Liver (tissue), 9 donors: ENCODE data around the gene TAGLN. TPM values are rescaled to one million over a fixed set of nuclear protein-coding genes. Genes with fewer than 3 reads are reported as not detected.

Experiments used
- DNase-seq: peaks from one replicate; pipeline ENCODE4 v3.0.0-alpha.2; 2017; ENCODE audit warnings: low spot score
- H3K27ac ChIP-seq, 2 donors: one replicate each; pipeline ENCODE4 v1.7.0; 2013; ENCODE audit warnings: inconsistent platforms in 2 of 2, low read length in 2 of 2, control low read depth in 1 of 2, low read depth in 1 of 2, mild to moderate bottlenecking in 1 of 2
- H3K27me3 ChIP-seq, 4 donors: one replicate each; pipeline versions ENCODE4 v1.6.1 to v1.7.0; 2013; ENCODE audit warnings: low read length in 3 of 4, inconsistent platforms in 1 of 4, mild to moderate bottlenecking in 1 of 4, moderate library complexity in 1 of 4; ENCODE audit not compliant: control insufficient read depth in 4 of 4, insufficient read depth in 4 of 4
- H3K36me3 ChIP-seq, 4 donors: one replicate each; pipeline versions ENCODE4 v1.6.1 to v1.7.0; 2013; ENCODE audit warnings: low read length in 3 of 4, mild to moderate bottlenecking in 3 of 4, low read depth in 1 of 4, moderate library complexity in 1 of 4; ENCODE audit not compliant: control insufficient read depth in 4 of 4, insufficient read depth in 3 of 4
- H3K4me1 ChIP-seq, 4 donors: one replicate each; pipeline versions ENCODE4 v1.6.1 to v1.7.0; 2013; ENCODE audit warnings: low read length in 3 of 4, mild to moderate bottlenecking in 3 of 4, moderate library complexity in 1 of 4; ENCODE audit not compliant: control insufficient read depth in 4 of 4, insufficient read depth in 4 of 4
- H3K4me3 ChIP-seq, 3 donors: one replicate each; pipeline versions ENCODE4 v1.6.1 to v1.7.0; 2013; ENCODE audit warnings: low read length in 3 of 3, control low read depth in 1 of 3, low read depth in 1 of 3, mild to moderate bottlenecking in 1 of 3
- H3K9ac ChIP-seq, 2 donors: one replicate each; pipeline ENCODE4 v1.7.0; 2013; ENCODE audit warnings: low read length in 2 of 2, mild to moderate bottlenecking in 2 of 2, moderate library complexity in 2 of 2, control low read depth in 1 of 2, low read depth in 1 of 2
- H3K9me3 ChIP-seq, 4 donors: one replicate each; pipeline versions ENCODE4 v1.6.1 to v1.7.0; 2013; ENCODE audit warnings: low read length in 3 of 4; ENCODE audit not compliant: control insufficient read depth in 4 of 4
- EGR1 ChIP-seq, 2 donors: IDR thresholded peaks; 2 replicates each; pipeline ENCODE4 v1.6.1; 2016 to 2018; ENCODE audit warnings: antibody characterized with exemption in 2 of 2, low read depth in 2 of 2
- FOXA2 ChIP-seq: IDR thresholded peaks from 2 replicates; pipeline ENCODE4 v1.6.1; 2016; ENCODE audit warnings: antibody characterized with exemption
- GABPA ChIP-seq, 2 donors: IDR thresholded peaks in 1 of 2; conservative IDR thresholded peaks in 1 of 2; 2 replicates each; pipeline ENCODE4 v1.6.1; 2016; ENCODE audit warnings: antibody characterized with exemption in 2 of 2, mild to moderate bottlenecking in 1 of 2, moderate library complexity in 1 of 2
- HNF4A ChIP-seq, 2 donors: conservative IDR thresholded peaks; 2 replicates each; pipeline ENCODE4 v1.6.1; 2016; ENCODE audit warnings: antibody characterized with exemption in 2 of 2, mild to moderate bottlenecking in 2 of 2
- HNF4G ChIP-seq: IDR thresholded peaks from 2 replicates; pipeline ENCODE4 v1.6.1; 2016; ENCODE audit warnings: antibody characterized with exemption
- JUND ChIP-seq, 2 donors: IDR thresholded peaks; 2 replicates each; pipeline ENCODE4 v1.6.1; 2016; ENCODE audit warnings: antibody characterized with exemption in 2 of 2
- NR2F2 ChIP-seq: IDR thresholded peaks from 2 replicates; pipeline ENCODE4 v1.6.1; 2016; ENCODE audit warnings: antibody characterized with exemption
- RAD21 ChIP-seq, 2 donors: IDR thresholded peaks; 2 replicates each; pipeline ENCODE4 v1.6.1; 2016; ENCODE audit warnings: antibody characterized with exemption in 2 of 2, mild to moderate bottlenecking in 2 of 2
- RXRA ChIP-seq, 2 donors: IDR thresholded peaks; 2 replicates each; pipeline ENCODE4 v1.6.1; 2017 to 2018; ENCODE audit warnings: antibody characterized with exemption in 2 of 2, mild to moderate bottlenecking in 1 of 2
- SP1 ChIP-seq: IDR thresholded peaks from 2 replicates; pipeline ENCODE4 v1.6.1; 2018; ENCODE audit warnings: antibody characterized with exemption, mild to moderate bottlenecking
- TAF1 ChIP-seq: conservative IDR thresholded peaks from 2 replicates; pipeline ENCODE4 v1.6.1; 2016; ENCODE audit warnings: antibody characterized with exemption, mild to moderate bottlenecking
- YY1 ChIP-seq: IDR thresholded peaks from 2 replicates; pipeline ENCODE4 v1.6.1; 2016; ENCODE audit warnings: antibody characterized with exemption, mild to moderate bottlenecking
- WGBS: extraction: QIAGEN DNeasy Blood & Tissue Kit; methylation state at CpG from one replicate; pipeline ENCODE4 v1.1.7; 2013; 5-methylcytosine and 5-hydroxymethylcytosine counted together
- polyA plus RNA-seq, 2 donors: library from polyadenylated mRNA; stranded (reverse) in 1 of 2; unstranded in 1 of 2; fragments of 200-250 nt in 1 of 2; fragments of >200 nt in 1 of 2; fragmentation: Nextera tagmentation in 1 of 2; extraction: Ambion mirVana in 1 of 2; gene quantifications; one replicate each; pipeline versions ENCODE4 v1.2.1 to v1.2.3, GENCODE V29; 2013 to 2015
- total RNA-seq, 2 donors: library from RNA; depleted of rRNA; stranded (reverse); fragments of >200 nt; gene quantifications; one replicate each; pipeline ENCODE4 v1.2.3, GENCODE V29; 2014
- TF ChIP-seq, protein P1 (sequence below): IDR thresholded peaks from 2 replicates; pipeline ENCODE4 v1.6.1; 2016; ENCODE audit warnings: antibody characterized with exemption, mild to moderate bottlenecking
- TF ChIP-seq, protein P2 (sequence below): IDR thresholded peaks from 2 replicates; pipeline ENCODE4 v1.6.1; 2016; ENCODE audit warnings: antibody characterized with exemption
- TF ChIP-seq, protein P3 (sequence below): fragments of 150-350 bp; IDR thresholded peaks from 2 replicates; pipeline ENCODE4 v1.5.1; 2017; ENCODE audit warnings: improper control_type of control experiment, low read depth, low read length; ENCODE audit not compliant: missing input control
- donor health status: healthy.
- donor health status: healthy.
- donor health status: healthy.
- donor health status: healthy.
- donor health status: healthy.

TAGLN gene
- total and polyA plus RNA-seq, 4 donors: 7.4 to 309 (median 96.2) TPM

DNA sequence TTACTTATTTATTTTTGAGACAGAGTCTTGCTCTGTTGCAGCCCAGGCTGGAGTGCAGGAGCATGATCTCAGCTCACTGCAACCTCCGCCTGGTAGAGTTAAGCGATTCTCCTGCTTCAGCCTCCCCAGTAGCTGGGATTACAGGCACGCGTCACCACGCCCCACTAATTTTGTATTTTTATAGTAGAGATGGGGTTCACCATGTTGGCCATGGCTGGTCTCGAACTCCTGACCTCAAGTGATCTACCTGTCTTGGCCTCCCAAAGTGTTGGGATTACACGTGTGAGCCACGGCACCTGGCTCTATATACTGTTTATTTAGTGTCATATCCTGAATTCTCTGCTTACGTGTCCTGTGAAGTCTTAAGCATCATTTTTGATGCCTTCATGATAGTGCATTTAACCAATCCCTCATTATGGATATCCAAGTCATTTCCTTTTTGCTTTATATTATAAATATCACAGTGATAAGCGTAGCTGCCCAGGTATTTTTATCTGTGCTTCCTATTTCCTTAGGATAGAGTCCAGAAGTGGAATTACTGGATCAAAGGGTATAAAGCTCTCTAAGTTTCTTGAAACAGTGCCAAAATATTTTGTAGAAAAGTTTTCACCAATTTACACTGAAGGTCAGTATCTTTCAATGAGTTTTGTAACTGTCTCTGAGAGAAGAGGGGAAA, 21.5 kb upstream of the TAGLN start:
- Histone ChIP-seq H3K27ac (peak overlapping the region; percentile 74 to 85), H3K9ac (no peak overlapping the region), H3K4me1 (peaks cover 4 to 23% (median 18%) of the 10 kb centered on the region in 4 donors), H3K4me3 (no peak overlapping the region), H3K27me3 (no peaks in the 10 kb centered on the region), H3K9me3 (no peaks in the 10 kb centered on the region), H3K36me3 (peaks cover 0 to 8% (median 4%) of the 10 kb centered on the region in 4 donors)
- TF ChIP-seq, protein P1, sequence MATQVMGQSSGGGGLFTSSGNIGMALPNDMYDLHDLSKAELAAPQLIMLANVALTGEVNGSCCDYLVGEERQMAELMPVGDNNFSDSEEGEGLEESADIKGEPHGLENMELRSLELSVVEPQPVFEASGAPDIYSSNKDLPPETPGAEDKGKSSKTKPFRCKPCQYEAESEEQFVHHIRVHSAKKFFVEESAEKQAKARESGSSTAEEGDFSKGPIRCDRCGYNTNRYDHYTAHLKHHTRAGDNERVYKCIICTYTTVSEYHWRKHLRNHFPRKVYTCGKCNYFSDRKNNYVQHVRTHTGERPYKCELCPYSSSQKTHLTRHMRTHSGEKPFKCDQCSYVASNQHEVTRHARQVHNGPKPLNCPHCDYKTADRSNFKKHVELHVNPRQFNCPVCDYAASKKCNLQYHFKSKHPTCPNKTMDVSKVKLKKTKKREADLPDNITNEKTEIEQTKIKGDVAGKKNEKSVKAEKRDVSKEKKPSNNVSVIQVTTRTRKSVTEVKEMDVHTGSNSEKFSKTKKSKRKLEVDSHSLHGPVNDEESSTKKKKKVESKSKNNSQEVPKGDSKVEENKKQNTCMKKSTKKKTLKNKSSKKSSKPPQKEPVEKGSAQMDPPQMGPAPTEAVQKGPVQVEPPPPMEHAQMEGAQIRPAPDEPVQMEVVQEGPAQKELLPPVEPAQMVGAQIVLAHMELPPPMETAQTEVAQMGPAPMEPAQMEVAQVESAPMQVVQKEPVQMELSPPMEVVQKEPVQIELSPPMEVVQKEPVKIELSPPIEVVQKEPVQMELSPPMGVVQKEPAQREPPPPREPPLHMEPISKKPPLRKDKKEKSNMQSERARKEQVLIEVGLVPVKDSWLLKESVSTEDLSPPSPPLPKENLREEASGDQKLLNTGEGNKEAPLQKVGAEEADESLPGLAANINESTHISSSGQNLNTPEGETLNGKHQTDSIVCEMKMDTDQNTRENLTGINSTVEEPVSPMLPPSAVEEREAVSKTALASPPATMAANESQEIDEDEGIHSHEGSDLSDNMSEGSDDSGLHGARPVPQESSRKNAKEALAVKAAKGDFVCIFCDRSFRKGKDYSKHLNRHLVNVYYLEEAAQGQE: no peak
- TF ChIP-seq, protein P2, sequence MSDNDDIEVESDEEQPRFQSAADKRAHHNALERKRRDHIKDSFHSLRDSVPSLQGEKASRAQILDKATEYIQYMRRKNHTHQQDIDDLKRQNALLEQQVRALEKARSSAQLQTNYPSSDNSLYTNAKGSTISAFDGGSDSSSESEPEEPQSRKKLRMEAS: no peak
- TF ChIP-seq RAD21 (IDR thresholded peaks at IDR 0.05): no peak
- no peak for TF ChIP-seq RXRA (IDR thresholded peaks at IDR 0.05)
- TF ChIP-seq, protein P3, sequence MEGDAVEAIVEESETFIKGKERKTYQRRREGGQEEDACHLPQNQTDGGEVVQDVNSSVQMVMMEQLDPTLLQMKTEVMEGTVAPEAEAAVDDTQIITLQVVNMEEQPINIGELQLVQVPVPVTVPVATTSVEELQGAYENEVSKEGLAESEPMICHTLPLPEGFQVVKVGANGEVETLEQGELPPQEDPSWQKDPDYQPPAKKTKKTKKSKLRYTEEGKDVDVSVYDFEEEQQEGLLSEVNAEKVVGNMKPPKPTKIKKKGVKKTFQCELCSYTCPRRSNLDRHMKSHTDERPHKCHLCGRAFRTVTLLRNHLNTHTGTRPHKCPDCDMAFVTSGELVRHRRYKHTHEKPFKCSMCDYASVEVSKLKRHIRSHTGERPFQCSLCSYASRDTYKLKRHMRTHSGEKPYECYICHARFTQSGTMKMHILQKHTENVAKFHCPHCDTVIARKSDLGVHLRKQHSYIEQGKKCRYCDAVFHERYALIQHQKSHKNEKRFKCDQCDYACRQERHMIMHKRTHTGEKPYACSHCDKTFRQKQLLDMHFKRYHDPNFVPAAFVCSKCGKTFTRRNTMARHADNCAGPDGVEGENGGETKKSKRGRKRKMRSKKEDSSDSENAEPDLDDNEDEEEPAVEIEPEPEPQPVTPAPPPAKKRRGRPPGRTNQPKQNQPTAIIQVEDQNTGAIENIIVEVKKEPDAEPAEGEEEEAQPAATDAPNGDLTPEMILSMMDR: no peak
- TF ChIP-seq FOXA2: no peak
- TF ChIP-seq JUND (IDR thresholded peaks at IDR 0.05): no peak
- no peak for TF ChIP-seq GABPA (IDR thresholded peaks at IDR 0.05 in 1 of 2, conservative IDR thresholded peaks at IDR 0.05 in 1 of 2)
- no peak for TF ChIP-seq HNF4G
- DNase-seq: no peak
- 82% methylated on average over 10 of the region's 10 CpGs for WGBS

DNA sequence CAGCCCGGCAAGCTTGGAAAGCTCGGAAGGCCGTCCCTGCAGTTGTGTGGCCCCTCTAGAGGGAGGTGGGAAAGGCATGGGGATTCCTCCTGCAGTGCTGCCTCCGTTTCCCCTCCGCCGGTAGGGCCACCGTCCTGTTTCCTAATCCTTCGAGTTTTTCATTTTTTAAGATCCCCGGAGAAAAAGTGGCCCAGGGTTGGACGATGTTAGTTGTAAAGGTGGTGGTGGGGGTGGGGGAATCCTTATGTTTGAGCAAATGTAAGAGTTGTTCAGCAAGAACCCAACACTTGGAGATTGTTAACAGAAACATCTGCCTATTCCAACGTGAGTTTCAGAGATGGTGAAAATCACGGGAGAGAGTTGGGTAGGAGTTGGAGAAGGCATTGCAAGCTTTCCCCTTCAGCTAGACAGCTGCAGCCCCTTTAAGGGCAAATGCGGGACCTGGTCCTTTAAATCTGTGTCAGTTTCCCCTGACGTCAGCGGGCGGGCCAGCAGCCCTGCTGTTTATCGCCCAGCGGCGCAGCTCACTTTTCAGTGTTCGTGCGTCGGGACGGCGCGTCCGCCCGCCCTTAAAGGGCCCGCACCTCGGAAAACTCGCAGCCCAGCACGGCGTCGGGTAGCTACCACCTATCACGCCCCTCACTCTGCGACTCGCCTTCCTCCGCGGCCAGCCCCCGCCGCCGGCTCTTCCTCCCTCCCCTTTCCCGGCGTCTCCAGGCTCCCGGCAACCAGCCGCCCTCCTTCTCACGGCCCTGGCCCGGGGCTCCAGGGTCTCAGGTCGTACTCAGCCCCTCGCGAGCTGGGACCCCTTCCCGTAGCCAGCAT, 20.7 kb upstream of the TAGLN start, which contains the start of gene SIDT2:
TSS of gene SIDT2 (plus strand) at position 534 of the 825 bp plus-strand sequence. CDS start 521 bp downstream, outside the sequence.
- H3K27ac ChIP-seq: peak within 1 kb of the TSS; percentile 74 to 85
- peak within 1 kb of the TSS; percentile 67 to 76 for H3K9ac ChIP-seq
- peak; percentile 91 for DNase-seq
- no peaks in the 10 kb centered on the region for H3K27me3 ChIP-seq
- peak within 1 kb of the TSS; percentile 64 to 95 (median 70) for H3K4me3 ChIP-seq
- WGBS: 2% methylated on average over 51 of the region's 51 CpGs
- peaks cover 0 to 10% (median 4%) of the 10 kb centered on the region in 4 donors for H3K36me3 ChIP-seq
- H3K9me3 ChIP-seq: no peaks in the 10 kb centered on the region
- peaks cover 4 to 23% (median 18%) of the 10 kb centered on the region in 4 donors for H3K4me1 ChIP-seq
- TF ChIP-seq RXRA (IDR thresholded peaks at IDR 0.05) (peak; percentile 15 to 22), YY1 (peak; percentile 69), EGR1 (IDR thresholded peaks at IDR 0.05; ENCODE audit: low read depth in 2 of 2) (peak in 1 of 2 donors; percentile 88), FOXA2 (no peak), SP1 (peak; percentile 52), NR2F2 (no peak), RAD21 (IDR thresholded peaks at IDR 0.05) (peak; percentile 40 to 44), JUND (IDR thresholded peaks at IDR 0.05) (peak; percentile 46 to 85), TAF1 (peak; percentile 50), HNF4A (conservative IDR thresholded peaks at IDR 0.05) (peak in 1 of 2 donors; percentile 43), GABPA (IDR thresholded peaks at IDR 0.05 in 1 of 2, conservative IDR thresholded peaks at IDR 0.05 in 1 of 2) (peak in 1 of 2 donors; percentile 78)
- TF ChIP-seq, protein P3: no peak
- TF ChIP-seq, protein P2: peak; percentile 100
- TF ChIP-seq, protein P1: peak; percentile 81
